Central memory CD4-positive, alpha-beta T cell (primary cell): ENCODE measurements around the gene MAZ.
"Not testable (repeated sequence)": the region's sequence is repeated elsewhere in the genome, so short reads cannot be mapped to it uniquely, and the experiment has no call there.

Experiments used
- DNase-seq: peaks from one replicate; pipeline ENCODE4 v3.0.0; 2022
- total RNA-seq, 3 experiments: gene quantifications; one replicate each; lab custom pipeline; 2026; lab: John Stamatoyannopoulos, UW

Gene MAZ
- total RNA-seq: 99.0 to 202 (median 174) reads per million in 3 experiments

DNA sequence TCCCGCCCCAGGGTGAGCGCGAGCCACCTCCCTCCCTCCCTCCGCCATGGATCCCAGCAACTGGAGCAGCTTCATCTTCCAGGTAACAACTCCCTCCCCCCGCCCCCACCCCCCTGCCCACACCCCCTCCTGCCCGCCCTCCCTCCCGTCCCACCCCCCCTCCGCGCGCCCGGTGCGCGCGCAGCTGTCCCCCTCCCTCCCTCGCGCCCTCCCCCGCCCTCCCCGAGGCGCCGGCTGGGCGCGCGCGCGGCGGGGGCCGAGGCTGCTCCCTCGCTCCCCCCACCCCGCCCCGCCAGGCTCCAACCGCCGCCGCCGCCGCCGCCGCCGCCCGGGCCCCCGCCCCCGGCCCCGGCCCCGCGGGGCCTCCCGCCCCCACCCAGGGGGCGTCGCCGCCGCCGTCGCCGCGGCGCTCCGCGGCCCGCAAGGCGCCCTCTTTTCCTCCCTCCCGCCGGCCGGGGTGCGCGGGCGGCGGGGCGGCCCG lies at the start of gene MAZ:
Gene MAZ, plus strand, starts transcription at position 431 of the 481 bp plus-strand sequence. CDS start 173 bp downstream, outside the sequence.
- no peak for DNase-seq

DNA sequence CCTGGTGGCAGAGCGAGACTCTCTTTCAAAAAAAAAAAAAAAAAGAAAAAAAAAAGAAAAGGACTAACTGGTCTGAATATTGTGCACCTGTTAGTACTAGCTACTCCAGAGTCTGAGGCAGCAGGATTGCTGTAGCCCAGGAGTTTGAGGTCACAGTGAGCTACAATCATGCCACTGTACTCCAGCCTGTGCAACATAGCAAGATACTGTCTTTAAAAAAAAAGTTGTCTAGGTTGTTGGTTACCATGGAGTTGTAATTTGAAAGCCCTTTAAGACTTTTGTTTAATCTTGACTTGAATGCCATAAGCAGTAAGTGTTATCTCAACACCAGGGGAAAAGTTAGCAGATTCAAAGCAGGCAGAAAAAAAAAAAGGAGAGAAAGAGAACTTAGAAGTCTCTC lies 49.7 kb upstream of the MAZ start:
- DNase-seq: no peak

DNA sequence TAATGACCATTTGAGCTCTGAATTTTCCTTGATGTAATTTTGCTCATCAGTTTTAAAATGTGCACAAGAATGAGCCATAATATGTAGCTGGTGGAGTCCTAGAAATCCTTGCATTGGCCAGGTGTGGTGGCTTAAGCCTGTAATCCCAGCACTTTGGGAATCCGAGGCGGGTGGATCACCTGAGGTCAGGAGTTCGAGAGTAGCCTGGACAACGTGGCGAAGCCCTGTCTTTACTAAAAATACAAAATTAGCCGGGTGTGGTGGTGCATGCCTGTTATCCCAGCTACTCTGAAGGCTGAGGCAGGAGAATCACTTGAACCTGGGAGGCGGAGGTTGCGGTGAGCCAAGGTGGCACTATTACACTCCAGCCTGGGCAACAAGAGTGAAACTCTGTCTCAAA lies 49.2 kb upstream of the MAZ start:
- DNase-seq: not testable (repeated sequence)

DNA sequence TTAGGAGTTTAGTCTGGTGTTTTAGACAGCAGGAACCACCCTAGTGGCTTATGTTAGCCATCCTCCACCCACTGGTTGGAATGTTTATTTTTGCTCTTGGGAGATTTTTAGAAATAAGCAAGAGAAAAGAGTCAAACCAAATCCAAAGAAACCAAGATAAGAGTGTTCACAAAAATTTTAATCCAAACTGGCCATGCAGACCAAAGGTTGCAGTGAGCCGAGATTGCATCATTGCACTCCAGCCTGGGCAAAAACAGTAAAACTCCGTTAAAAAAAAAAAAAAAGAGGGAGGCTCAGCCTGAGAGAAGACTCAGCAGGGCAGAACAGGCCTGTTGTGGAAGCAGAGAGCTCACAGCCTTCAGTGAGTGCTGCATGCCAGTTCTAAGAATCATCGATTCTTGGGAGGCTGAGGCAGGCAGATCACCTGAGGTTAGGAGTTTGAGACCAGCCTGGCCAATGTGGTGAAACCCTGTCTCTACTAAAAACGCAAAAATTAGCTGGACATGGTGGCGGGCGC lies 48.3 kb upstream of the MAZ start:
- no peak for DNase-seq

DNA sequence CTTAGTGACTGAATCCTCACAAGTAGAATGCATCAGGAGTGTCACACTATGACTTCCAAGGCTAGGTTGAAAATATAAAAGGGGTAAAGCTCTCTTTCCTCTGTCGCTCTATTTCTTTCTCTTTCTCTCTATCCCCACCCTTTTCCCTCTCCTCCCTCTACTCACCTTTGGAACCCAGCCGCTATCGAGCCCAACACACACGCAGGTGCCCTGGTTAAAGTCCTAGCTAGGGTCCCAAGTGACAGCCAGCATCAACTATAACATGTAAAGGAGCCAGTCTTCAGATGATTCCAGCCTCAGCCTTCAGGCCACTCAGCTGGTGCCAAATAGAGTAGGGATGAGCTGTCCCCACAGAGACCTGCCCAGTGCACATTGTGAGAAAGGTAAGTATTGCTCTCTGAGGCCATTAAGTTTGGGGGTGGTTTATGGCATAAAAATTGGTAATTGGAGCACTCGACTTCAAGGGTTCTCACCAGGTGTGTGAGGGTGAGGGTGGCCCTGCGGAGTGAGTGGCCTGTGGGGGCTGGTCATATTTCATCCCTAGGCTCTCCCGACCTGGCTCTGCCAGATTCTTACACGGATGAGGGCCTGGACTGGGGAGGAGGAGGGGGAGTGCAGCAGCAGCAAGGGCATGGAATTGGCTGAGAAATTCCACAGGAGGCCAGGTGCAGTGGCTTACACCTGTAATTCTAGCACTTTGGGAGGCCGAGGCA lies 45.6 kb upstream of the MAZ start:
- DNase-seq: no peak

DNA sequence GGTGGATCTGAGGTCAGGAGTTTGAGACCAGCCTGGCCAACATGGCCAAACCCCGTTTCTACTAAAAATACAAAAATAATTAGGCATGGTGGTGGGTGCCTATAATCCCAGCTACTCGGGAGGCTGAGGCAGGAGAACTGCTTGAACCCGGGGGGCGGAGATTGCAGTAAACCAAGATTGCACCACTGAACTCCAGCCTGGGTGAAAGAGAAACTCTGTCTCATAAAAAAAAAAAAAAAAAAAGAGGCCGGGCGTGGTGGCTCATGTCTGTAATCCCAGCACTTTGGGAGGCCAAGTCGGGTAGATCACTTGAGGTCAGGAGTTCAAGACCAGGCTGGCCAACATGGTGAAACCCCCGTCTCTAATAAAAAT lies 45.1 kb upstream of the MAZ start:
- DNase-seq: not testable (repeated sequence)

DNA sequence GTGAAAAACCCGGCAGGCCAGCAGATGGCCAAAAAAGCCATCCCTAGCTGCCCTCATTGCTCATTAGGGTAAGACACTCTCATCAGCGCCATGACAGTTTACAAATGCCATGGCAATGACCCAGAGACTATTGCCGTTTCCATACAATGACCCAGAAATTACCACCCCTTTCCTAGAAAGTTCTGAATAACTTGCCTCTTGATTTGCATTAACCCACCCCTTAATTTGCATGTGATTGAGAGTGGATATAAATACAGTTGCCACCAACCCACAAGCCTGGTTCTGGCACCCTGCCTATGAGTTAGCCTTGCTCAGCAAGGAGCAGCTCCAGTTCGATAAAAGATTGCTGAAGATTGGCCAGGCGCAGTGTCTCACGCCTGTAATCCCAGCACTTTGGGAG lies 44.4 kb upstream of the MAZ start:
- no peak for DNase-seq

DNA sequence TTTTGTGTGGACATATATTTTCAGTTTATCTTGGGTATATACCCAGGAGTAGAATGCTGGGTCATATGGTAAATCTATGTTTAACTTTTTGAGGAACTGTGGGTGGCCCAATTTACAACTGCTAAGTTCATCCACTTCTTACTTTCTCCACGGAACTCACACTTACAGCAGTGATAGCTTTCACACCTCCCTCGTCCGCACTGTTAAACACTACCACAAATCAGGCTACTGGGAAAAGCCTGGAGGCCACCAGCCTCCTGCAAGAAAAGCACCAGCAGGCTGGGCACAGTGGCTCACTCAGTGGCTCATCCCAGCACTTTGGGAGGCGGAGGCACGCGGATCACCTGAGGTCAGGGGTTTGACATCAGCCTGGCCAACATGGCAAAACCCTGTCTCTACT lies 43.0 kb upstream of the MAZ start:
- DNase-seq: no peak

DNA sequence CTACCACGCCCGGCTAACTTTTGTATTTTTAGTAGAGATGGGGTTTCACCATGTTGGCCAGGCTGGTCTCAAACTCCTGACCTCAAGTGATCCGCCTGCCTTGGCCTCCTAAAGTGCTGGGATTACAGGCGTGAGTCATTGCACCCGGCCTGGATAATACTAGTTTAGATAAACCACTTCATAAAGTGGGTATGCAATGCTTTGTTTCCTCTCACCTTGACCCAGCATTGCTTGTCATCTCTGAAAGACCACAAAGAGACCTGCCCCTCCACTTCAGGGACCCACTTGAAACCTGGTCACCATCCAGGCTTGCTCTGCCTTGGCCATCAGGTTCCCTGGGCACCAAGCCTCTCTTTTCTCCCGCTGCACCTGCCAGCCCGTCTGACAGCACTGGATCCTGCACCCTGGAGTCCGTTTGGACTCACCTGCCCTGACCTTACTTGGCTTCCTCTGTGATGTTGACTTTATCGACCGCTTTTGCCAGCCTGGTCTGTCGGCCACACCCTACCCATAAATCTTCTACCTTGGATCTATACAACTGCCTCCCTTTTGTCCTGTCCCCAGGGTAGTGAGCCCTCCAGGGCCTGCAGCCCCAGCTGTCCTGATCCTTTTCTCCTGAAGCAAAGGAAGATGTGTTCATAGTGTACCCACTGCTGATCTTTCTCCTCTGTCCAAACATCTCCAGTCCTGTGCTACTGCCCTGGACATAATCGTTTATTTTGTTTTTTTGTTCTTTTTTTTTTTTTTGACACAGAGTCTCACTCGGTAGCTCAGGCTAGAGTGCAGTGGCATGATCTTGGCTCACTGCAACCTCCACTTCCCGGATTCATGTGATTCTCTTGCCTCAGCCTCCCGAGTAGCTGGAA lies 40.9 kb upstream of the MAZ start:
- no peak for DNase-seq

DNA sequence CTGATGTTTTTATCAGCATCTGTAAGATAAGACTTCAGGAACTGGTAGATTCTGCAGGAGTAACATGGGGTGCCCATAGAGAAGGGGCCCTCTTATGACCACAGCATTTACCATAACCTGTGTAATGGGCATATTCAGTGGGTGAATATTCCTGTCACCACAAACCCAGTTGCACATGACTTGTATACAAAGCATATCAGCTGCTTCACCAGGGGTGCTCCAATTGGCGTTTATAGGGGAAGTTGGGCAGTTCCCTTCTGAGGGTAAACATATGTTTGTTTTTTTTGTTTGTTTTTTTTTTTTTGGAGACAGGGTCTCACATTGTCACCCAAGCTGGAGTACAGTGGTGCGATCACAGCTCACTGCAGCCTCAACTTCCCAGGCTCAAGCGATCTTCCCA lies 39.8 kb upstream of the MAZ start:
- no peak for DNase-seq

DNA sequence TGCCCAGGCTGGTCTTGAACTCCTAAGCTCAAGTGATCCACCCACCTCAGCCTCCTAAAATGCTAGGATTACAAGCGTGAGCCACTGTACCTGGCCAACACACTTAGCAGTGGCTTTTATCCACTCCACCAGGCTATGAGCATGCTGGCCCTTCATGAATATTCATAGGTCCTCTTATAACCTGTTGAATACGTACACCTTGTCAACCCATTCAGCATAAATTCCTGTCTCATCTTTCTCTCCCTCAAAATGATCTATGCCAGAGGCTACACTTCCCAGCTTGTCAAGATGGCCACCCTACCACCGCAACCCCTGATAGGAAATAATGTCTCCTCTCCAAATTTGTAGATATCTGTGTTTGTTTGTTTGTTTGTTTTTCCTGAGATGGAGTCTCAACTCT lies 39.3 kb upstream of the MAZ start:
- no peak for DNase-seq

DNA sequence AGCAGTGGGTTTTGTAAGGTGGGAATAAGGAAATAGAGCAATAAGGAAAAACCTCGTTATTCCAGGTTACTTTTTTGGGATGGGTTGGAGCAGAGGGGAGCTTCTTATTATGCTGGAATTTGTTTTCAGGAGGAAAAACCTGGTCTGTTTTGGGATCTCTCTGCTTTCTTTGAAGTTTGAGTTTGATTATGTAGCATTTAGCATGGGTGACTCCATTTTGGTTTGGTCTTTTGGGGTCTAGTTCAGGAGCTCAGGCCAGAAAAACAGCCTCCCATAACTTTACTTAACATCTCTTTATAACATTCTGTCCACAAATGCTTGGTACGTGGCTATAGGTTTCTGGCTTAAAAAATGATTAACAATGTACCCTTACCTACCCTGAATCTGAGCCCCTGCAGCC lies 36.8 kb upstream of the MAZ start:
- no peak for DNase-seq

DNA sequence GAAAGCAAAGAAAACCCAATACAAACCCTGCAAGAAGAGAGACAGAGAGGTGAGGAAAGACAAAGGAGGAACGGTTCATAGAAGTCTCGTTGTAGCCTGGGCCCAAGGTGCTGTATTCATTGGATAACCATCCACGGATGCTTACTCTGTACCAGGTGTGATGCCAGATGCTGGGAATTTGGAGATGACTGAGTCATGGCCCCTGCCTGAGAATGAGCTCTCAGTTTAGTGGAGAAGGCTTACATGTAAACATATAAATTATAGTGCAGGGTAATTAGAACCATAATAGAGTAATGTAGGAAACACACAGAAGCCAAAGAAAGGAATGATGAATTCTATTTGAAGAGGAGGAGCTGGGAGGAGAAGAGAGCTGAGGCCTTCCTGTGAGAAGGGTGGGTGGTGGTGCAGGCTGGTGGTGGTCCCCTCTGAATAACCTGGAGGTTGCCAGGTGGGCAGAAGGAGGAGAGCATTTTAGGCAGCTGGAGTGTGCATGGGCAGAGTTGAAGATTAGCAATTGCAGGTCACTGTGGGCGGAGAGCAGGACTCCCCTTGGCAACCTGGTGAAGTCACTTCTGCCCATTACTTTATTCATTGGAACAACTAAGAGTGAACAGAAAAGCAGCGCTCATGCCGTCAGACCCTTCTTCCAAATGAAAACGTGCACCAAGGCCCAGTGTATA lies 35.9 kb upstream of the MAZ start:
- no peak for DNase-seq

DNA sequence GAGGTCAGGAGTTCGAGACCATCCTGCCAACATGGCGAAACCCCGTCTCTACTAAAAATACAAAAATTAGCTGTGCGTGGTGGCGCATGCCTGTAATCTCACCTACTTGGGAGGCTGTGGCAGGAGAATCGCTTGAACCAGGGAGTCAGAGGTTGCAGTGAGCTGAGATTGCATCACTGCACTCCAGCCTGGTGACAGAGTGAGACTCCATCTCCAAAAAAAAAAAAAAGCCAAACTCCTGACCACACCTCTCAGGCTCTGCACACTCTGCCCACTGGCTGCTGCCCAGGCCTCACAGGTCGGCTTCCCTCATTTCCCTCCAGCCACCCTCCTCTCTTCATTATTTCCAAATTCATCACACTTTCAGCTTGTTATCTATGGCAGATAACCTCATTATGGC lies 34.0 kb upstream of the MAZ start:
- not testable (repeated sequence) for DNase-seq

DNA sequence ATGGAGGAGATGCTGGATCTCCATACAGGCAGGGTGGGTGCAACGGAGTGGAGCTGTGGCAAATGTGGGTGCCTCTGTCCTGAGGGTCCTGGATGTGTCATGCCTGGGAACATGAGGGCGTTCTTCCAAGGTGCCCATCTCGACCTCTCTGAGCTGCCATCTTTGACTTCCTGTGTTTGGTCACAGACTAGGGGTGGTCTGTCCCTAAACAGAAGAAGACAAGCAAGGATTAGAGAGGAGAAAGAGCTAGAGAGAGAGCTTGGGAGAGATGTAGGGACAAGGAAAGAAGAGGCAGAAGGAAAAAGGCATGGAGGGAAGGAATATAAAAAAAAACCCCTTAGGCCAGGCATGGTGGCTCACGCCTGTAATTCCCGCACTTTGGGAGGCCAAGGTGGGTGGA lies 31.6 kb upstream of the MAZ start:
- no peak for DNase-seq

DNA sequence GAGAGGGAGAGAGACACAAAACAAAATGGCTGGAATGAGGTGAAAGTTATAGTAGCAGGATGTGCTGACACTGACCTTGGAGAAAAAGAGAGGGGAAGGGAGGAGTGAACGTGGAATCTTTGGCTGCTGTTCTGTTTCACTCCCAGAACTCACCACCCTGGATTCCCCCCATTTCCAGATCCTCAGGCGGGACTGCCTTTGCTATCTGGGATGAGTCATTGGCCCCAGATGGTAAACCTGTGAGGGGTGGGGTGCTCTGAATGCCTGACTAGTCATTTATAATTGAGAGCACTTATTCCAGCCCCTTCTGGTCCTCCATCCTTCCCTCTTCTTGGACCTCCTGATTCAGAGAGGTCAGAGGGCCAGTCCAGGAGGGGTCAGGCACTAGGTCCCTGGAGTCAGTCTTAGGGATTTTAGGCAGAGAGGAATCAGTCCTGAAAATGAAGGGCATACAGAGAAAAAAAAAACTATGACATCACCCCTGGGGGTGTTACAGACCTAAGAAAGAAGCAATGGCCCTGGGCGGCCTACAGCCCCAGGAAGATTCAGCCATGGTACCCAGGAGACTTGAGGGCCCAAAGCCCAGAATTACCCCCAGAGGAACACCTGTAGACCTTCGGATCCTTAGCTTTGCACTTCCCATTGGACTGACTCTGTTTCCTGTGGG lies 30.5 kb upstream of the MAZ start:
- DNase-seq: no peak

DNA sequence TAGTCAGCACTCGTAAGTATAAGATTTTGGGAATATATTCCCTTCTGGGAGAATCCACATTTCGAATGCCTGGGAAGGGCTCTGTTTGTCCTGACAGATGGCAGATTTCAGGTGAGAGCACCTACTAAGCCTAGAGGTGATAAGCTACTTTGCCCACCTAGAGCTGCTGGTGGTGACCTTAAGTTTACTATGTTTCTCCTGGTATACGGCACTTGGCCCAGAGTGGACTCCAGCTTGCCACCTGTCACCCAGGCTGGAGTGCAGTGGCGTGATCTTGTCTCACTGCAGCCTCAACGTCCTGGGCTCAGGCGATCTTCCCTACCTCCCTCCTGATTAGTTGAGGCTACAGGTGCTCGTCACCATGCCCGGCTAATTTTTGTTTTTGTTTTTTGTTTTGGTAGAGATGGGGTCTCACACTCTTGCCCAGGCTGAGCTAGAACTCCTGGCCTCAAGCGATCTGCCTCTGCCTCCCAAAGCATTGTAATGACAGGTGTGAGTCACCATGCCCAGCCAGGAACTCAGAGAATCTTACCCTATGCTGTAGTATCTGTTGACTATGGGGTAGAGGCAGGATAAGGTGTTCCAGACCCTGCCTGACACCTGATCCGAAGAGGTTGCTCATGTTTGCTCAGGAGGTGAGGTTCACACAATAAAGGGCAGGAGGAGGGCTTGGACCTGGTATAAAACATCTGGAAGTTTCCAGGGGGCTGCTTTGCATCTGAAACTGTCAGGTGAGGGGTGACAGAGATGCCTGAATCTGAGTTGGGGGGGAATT lies 28.6 kb upstream of the MAZ start, which contains the start of gene ZG16:
Gene ZG16, plus strand, starts transcription at position 681 of the 775 bp plus-strand sequence. CDS start 1,011 bp downstream, outside the sequence.
- DNase-seq: no peak

DNA sequence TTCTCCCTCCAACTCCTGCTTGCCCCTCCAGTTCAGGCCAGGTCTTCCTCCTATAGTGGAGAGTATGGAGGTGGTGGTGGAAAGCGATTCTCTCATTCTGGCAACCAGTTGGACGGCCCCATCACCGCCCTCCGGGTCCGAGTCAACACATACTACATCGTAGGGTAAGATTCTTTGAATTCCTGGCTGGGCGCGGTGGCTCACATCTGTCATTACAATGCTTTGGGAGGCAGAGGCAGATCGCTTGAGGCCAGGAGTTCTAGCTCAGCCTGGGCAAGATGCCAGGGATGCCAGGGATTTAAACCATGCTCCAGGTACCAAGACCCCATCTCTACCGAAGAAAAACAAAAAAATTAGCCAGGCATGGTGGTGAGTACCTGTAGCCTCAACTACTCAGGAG lies 26.9 kb upstream of the MAZ start:
- DNase-seq: no peak

DNA sequence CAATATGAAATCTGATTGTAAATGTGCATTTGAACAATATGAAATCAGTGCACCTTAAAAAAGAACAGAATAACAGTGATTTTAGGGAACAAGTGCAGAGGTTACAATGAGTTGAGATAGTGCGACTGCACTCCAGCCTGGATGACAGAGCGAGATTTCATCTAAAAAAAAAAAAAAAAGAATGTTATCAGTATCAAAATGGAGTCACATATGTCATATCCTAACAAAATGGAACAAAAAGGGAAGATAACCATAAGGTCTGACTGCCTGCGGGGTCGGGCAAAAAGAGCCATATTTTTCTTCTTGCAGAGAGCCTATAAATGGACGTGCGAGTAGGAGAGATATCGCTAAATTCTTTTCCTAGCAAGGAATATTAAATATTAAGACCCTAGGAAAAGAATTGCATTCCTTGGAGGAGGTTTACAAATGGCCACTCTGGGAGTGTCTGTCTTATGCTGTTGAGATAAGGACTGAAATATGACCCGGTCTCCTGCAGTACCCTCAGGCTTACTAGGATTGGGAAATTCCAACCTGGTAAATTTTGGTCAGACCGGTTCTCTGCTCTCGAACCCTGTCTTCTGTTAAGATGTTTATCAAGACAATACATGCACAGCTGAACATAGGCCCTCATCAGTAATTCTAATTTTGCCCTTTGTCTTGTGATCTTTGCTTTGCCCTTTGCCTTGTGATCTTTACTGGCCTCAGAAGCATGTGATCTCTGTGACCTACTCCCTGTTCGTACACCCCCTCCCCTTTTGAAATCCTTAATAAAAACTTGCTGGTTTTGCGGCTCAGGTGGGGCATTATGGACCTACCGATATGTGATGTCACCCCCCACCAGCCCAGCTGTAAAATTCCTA lies 23.0 kb upstream of the MAZ start:
- not testable (repeated sequence) for DNase-seq

DNA sequence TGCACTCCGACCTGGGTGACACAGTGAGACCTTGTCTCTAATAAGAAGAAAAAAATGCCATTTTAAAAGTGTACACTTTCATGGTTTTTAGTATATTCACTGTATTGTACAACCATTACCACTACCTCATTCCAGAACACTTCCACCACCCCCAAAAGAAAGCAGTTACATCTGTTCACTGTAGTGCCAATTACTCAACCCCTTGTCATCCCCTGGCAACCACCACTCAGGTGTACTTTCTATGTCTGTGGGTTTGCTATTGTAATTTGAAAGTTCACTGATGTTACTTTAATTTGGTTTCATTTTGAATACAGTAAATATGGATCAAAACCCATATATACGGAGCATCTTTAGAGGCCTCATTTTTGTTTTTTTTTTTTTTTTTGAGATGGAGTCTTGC lies 22.2 kb upstream of the MAZ start:
- DNase-seq: peak; percentile 37
